Epithelial cell of esophagus (primary cell): Measurements from ENCODE around the gene RNF214.
A peak's percentile ranks its signal among the peaks of the same experiment; 100 is the strongest.
"Not testable (repeated sequence)": the region's sequence is repeated elsewhere in the genome, so short reads cannot be mapped to it uniquely, and the experiment has no call there.

Experiments
- DNase-seq: peaks from one replicate; pipeline ENCODE4 v3.0.0; 2010; ENCODE audit warnings: low read depth
- H3K4me3 ChIP-seq: 2 replicates; pipeline ENCODE4 v1.5.1; 2011; ENCODE audit warnings: mild to moderate bottlenecking, low read length, control low read depth
- TF ChIP-seq, protein P1 (sequence below): IDR thresholded peaks from 2 replicates; pipeline ENCODE4 v1.5.1; 2011; ENCODE audit warnings: low read depth, mild to moderate bottlenecking, low read length, control low read depth, inconsistent platforms; ENCODE audit not compliant: insufficient read depth; ENCODE audit errors: missing control alignments

Gene RNF214

DNA sequence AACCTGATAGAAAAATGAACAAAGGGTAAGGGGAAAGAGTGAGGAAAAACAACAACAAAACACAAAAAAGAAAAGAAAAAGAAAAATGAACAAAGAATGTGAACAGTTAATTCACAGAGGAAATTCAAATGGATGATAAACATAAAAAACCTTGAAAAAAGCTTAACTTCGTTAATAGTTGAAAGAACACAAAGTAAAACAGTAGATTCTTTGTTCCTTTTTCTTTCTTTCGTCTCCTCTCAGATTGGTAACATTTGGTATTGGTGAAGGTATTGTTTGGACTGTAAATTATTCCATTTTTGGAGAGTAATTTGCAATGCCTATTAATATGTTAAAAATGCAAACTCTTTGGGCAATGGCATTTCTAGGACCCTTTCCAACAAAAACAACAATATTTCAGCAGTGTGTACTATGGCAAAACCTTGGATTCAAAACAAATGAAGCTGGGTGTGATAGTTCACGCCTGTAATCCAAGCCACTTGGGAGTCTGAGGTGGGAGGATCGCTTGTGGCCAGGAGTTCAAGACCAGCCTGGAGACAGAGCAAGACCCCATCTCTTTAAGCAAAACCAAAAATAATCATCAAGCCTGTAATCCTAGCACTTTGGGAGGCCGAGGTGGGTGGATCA lies 86.9 kb downstream of the RNF214 start:
- no peak for DNase-seq
- no peak overlapping the region for H3K4me3 ChIP-seq
- TF ChIP-seq, protein P1, sequence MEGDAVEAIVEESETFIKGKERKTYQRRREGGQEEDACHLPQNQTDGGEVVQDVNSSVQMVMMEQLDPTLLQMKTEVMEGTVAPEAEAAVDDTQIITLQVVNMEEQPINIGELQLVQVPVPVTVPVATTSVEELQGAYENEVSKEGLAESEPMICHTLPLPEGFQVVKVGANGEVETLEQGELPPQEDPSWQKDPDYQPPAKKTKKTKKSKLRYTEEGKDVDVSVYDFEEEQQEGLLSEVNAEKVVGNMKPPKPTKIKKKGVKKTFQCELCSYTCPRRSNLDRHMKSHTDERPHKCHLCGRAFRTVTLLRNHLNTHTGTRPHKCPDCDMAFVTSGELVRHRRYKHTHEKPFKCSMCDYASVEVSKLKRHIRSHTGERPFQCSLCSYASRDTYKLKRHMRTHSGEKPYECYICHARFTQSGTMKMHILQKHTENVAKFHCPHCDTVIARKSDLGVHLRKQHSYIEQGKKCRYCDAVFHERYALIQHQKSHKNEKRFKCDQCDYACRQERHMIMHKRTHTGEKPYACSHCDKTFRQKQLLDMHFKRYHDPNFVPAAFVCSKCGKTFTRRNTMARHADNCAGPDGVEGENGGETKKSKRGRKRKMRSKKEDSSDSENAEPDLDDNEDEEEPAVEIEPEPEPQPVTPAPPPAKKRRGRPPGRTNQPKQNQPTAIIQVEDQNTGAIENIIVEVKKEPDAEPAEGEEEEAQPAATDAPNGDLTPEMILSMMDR, result no peak

DNA sequence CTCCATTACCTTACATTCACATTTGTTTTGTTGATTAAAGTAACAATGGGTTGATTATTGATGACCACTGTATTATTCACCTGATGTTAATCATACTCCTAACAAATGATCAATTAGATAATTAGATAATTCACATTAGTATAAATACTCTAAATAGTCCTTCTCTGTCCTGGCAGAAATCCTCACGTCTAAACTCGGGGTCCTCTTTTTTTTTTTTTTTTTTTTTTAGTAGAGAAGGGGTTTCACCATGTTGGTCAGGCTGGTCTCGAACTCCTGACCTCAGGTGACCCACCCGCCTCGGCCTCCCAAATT lies 94.7 kb downstream of the RNF214 start:
- H3K4me3 ChIP-seq, result peak overlapping the region; percentile 85
- not testable (repeated sequence) for DNase-seq

DNA sequence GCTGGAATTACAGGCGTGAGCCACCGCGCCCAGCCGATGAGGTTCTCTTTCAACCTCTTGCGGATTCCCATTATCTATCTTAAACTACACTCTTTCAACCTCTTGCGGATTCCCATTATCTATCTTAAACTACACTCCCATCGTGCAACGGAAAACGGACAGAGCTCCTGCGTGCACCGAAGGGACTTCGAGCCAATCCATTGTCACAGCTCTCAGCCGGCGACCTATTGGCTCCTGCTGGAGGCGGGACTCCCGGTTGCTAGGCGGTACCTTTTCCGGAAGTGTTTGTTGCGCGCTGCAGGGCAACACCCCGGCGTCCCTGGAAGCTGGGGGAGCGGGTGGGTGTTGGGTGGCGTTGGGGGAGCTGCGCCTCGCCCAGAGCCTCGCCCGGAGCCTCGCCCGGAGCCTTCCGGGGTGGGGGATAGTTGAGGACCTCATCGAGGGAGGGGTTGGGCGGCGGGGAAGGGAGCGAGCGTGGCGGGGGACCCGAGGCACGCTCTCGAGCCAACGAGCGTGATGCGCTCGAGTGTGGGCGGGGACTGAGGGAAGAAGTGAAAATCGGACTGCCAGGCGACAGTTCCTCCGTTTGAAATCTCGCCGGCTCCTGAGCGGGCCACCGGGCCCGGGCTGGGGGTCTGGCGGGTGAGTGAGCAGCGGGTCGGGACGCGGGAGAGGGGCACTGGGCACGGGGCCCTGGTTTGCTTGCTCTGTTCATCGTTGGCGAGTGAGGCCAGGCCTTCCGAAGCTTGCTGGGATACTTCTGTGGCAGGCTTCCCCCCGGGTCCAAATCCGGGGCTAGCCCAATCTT lies 95.3 kb downstream of the RNF214 start, which contains the start of gene CEP164:
Gene CEP164 (plus strand): TSS at position 288 of the 808 bp plus-strand sequence. CDS start 10,733 bp downstream, outside the sequence.
- DNase-seq, result peak; percentile 97
- H3K4me3 ChIP-seq, result peak within 1 kb of the TSS; percentile 85
- TF ChIP-seq, protein P1, result no peak

DNA sequence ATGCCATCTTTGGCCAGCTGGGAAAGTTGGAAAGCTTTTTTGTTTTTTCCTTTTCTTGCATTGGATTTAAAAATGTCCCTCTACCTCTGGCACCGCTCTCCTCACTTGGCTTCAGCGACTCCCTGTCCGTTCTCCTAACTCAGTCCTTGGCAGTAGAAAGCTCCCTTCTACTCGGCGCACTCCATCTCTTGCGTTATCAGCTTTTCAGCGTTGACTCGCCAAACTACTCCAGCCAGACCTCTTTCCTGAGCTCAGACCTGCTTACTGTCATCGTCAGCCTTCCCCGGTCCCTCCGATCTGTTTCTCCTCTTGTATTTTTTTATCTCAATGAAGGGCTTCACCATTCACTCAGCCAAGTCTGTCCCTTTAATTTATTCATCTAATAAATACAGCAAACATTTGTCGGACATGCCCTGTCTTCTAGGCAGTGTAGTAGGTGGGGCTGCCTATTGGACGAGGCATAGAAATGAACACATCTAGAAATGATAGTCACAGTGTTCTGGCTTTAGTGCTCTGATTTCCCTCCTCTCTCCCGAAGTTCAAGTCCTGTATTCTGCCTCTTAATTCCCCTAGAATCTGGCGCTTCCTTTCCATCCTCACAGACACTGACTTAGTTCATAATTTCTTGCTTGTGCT lies 96.0 kb downstream of the RNF214 start:
- DNase-seq, result peak; percentile 60
- peak overlapping the region; percentile 85 for H3K4me3 ChIP-seq
- TF ChIP-seq, protein P1, result no peak

DNA sequence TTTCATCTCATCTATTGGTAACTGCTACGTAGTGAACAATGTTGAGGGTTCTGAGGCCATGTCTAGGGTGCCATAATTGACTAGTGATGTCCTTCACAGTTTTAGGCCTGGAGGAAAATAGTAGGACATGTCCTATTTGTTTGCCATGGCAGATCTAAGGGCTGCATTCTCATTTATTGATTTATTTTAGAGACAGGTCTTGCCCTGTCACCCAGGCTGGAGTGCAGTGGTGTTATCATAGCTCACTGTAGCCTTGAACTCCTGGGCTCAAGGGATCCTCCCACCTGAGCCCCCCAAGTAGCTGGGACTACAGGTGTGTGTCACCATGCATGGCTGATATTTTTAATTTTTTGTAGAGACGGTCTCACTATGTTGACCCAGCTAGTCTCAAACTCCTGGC lies 100.4 kb downstream of the RNF214 start:
- DNase-seq, result no peak
- TF ChIP-seq, protein P1, result no peak
- H3K4me3 ChIP-seq, result no peak overlapping the region

DNA sequence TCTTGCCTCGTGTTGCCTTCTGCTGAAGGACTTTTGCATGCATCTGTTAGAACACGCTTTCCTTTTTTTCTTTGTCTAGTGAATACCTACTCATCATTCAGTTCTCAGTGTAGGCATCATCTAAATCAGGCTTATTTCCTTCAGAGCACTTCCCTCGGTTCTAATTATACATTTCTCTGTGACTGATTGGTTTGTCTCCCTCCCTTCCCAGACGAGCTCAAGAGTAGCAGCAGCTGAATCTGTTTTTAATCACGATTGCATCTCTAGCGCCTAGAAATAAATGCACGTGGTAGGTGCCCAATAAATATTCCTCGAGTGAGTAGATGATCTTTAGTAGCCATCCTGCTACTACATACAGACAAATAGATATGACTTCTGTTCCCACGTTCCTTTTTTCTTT lies 101.4 kb downstream of the RNF214 start:
- DNase-seq, result no peak
- no peak overlapping the region for H3K4me3 ChIP-seq
- TF ChIP-seq, protein P1, result no peak

DNA sequence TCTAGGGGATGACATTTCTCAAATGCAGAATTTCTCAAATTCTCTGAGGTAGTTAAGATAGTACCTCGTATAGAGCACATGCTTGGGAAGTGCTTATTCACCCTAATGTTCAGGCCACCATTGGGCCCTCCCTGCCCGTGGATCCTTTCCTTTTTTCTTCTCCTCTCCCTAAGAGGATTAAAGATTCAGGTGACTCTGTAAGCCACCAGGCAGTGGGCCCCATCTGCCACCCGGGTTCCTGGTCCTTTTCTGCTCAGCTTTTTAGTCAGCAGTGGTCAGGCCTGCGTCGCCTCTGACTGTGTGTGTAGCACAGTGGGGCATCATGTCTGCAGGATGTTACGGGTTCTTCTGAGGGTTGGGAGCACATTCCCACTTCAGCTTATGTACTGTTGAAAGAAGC lies 102.4 kb downstream of the RNF214 start:
- no peak for DNase-seq
- H3K4me3 ChIP-seq, result no peak overlapping the region
- TF ChIP-seq, protein P1, result no peak
